GM12891 (cell line): ENCODE data around the gene NDST1.

ENCODE experiments used
- PAX5 ChIP-seq: IDR thresholded peaks from 2 replicates; pipeline ENCODE4 v1.6.1; 2011; ENCODE audit warnings: low read length, moderate library complexity, mild to moderate bottlenecking; ENCODE audit not compliant: insufficient read depth, severe bottlenecking
- POLR2A ChIP-seq: IDR thresholded peaks from 2 replicates; pipeline ENCODE4 v1.6.1; 2011; ENCODE audit warnings: low read depth, low read length, control low read depth
- POLR2AphosphoS5 ChIP-seq: IDR thresholded peaks from 2 replicates; pipeline ENCODE4 v1.6.1; 2011; ENCODE audit warnings: low read depth, low read length, control low read depth
- POU2F2 ChIP-seq: IDR thresholded peaks from 2 replicates; pipeline ENCODE4 v1.6.1; 2011; ENCODE audit warnings: low read depth, mild to moderate bottlenecking, control low read depth, low read length, moderate library complexity
- SPI1 ChIP-seq: IDR thresholded peaks from 2 replicates; pipeline ENCODE4 v1.6.1; 2011; ENCODE audit warnings: low read depth, low read length, control low read depth
- TAF1 ChIP-seq: IDR thresholded peaks from 2 replicates; pipeline ENCODE4 v1.6.1; 2011; ENCODE audit warnings: low read depth, low read length, control low read depth

- TF ChIP-seq TAF1: no peak
- TF ChIP-seq POU2F2: no peak
- TF ChIP-seq POLR2AphosphoS5: no peak
- TF ChIP-seq POLR2A: no peak
- no peak for TF ChIP-seq SPI1
- TF ChIP-seq PAX5: no peak
Observed at GRCh38 chr5:150601491-150602345, 93.8 kb downstream of the NDST1 start.
